PFSK-1 (cell line): ENCODE data around the gene CACNA1C.

Source experiments
- FOXP2 ChIP-seq: optimal IDR thresholded peaks from 2 replicates; pipeline ENCODE3; 2011; ENCODE audit warnings: borderline replicate concordance, control low read depth, inconsistent platforms; ENCODE audit not compliant: insufficient read depth; ENCODE audit errors: extremely low read length, extremely low read depth
- POLR2AphosphoS5 ChIP-seq: IDR thresholded peaks from 2 replicates; pipeline ENCODE4 v1.6.1; 2012; ENCODE audit warnings: low read depth, mild to moderate bottlenecking, control low read depth, low read length, moderate library complexity
- SIN3A ChIP-seq: IDR thresholded peaks from 2 replicates; pipeline ENCODE4 v1.6.1; 2012; ENCODE audit warnings: mild to moderate bottlenecking, low read length, moderate library complexity, borderline replicate concordance; ENCODE audit not compliant: insufficient read depth
- TAF1 ChIP-seq: IDR thresholded peaks from 2 replicates; pipeline ENCODE4 v1.6.1; 2012; ENCODE audit warnings: low read length, control low read depth, borderline replicate concordance; ENCODE audit not compliant: insufficient read depth
- TF ChIP-seq, protein P1 (sequence below), 2 experiments: IDR thresholded peaks; 2 replicates each; pipeline versions ENCODE4 v1.6.1 to v1.8.0; 2011 to 2012; ENCODE audit warnings: low read depth in 2 of 2, low read length in 2 of 2, control low read depth in 1 of 2, inconsistent platforms in 1 of 2, mild to moderate bottlenecking in 1 of 2, moderate library complexity in 1 of 2; ENCODE audit not compliant: insufficient read depth in 1 of 2

The CACNA1C gene

DNA sequence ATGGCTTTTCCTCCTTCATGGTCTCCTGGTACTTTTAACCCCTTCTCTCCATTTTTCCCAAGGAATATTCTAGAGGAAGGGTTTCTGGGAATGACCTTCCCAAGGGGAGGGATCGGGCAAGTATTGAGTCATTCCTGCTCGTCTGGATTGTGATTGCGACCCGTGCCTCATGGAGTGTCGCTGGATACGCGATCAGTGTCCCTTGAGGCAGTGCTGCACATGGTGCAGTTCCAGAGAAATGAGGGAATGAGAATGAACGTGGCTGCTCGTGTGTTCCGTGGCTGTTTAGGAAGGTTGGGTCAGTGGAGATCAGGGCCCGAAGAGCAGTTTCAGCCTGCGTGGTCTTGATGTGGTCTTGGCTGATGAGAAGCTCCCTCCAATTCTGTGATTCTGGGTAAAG lies 234.4 kb downstream of the CACNA1C start:
- TF ChIP-seq SIN3A (no peak), FOXP2 (no peak), TAF1 (no peak), POLR2AphosphoS5 (no peak)
- TF ChIP-seq, protein P1, sequence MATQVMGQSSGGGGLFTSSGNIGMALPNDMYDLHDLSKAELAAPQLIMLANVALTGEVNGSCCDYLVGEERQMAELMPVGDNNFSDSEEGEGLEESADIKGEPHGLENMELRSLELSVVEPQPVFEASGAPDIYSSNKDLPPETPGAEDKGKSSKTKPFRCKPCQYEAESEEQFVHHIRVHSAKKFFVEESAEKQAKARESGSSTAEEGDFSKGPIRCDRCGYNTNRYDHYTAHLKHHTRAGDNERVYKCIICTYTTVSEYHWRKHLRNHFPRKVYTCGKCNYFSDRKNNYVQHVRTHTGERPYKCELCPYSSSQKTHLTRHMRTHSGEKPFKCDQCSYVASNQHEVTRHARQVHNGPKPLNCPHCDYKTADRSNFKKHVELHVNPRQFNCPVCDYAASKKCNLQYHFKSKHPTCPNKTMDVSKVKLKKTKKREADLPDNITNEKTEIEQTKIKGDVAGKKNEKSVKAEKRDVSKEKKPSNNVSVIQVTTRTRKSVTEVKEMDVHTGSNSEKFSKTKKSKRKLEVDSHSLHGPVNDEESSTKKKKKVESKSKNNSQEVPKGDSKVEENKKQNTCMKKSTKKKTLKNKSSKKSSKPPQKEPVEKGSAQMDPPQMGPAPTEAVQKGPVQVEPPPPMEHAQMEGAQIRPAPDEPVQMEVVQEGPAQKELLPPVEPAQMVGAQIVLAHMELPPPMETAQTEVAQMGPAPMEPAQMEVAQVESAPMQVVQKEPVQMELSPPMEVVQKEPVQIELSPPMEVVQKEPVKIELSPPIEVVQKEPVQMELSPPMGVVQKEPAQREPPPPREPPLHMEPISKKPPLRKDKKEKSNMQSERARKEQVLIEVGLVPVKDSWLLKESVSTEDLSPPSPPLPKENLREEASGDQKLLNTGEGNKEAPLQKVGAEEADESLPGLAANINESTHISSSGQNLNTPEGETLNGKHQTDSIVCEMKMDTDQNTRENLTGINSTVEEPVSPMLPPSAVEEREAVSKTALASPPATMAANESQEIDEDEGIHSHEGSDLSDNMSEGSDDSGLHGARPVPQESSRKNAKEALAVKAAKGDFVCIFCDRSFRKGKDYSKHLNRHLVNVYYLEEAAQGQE (IDR thresholded peaks at IDR 0.05; ENCODE audit: insufficient read depth in 1 of 2, low read depth in 2 of 2, low read length in 2 of 2) = no peak

GRCh38 chr12:2287589-2287988 lies 234.8 kb downstream of the CACNA1C start:
- TF ChIP-seq FOXP2 (no peak), POLR2AphosphoS5 (no peak), TAF1 (no peak), SIN3A (no peak)
- TF ChIP-seq, protein P1 (IDR thresholded peaks at IDR 0.05; ENCODE audit: insufficient read depth in 1 of 2, low read depth in 2 of 2, low read length in 2 of 2) = no peak

DNA sequence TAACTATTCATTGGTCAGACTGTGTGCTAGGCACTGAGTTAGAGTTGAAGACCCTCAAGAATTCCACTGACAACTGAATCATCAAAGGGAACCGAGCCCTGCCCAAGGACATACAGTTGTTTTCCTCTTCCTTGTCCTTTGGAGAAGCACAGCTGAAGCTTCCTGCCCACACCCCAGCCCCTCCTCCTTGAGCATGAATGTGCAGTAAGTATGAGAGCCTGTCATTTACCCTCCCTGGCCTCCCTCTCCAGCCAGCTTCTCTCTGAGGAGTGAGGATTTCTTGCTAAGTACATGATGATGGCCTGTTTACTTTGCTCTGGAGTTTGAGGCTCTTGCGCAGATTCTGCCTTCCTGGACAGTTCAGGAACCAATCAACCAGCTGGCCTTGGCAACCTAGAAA lies 235.2 kb downstream of the CACNA1C start:
- no peak for TF ChIP-seq TAF1
- 0 out of 2 replicates have a peak, but pooled peaks have one; percentile 25 for TF ChIP-seq SIN3A

GRCh38 chr12:2288471-2288870 lies 235.7 kb downstream of the CACNA1C start:
- TF ChIP-seq POLR2AphosphoS5 = no peak
- no peak for TF ChIP-seq SIN3A
- no peak for TF ChIP-seq TAF1
- TF ChIP-seq, protein P1 (IDR thresholded peaks at IDR 0.05; ENCODE audit: insufficient read depth in 1 of 2, low read depth in 2 of 2, low read length in 2 of 2) = no peak
- no peak for TF ChIP-seq FOXP2

DNA sequence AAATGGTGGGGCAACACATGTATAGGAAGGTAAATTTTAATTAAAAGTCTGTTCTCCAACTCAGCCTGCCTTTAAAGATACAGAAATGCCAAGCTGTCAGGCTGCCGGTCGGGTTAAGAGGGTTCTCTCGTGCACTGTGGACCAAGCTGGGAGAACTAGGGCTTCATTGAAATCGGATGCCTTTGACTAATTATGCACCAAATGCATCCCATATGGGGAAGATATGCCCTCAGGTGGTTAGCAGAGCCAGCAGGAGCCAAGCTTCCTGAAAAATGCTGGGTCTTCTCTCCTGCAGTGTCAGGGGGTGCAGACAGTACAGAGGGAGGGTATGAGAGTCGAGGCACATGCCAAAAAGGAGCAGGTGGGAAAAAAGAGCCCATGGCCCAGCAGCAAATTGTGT lies 236.1 kb downstream of the CACNA1C start:
- TF ChIP-seq, protein P1 (IDR thresholded peaks at IDR 0.05; ENCODE audit: insufficient read depth in 1 of 2, low read depth in 2 of 2, low read length in 2 of 2) = no peak
- TF ChIP-seq TAF1 = no peak
- no peak for TF ChIP-seq POLR2AphosphoS5
- no peak for TF ChIP-seq SIN3A
- no peak for TF ChIP-seq FOXP2

DNA sequence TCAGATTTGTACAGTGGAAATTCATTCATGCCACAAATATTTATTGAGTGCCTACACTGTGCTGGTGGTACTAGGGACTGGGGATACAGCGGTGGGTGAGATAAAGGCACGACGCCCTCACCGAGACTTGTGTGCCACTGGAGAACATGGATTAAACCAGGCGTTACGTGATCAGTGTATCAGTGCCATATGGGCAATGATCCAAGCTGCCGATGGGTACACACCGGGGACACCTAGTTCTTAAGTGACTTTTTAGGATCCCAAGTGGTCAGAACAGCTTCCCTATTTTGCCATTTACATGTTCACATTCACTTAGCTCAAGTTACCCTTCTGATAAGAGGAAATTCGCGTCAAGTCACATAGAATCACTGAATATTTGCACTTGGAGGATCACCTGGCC lies 236.7 kb downstream of the CACNA1C start:
- TF ChIP-seq FOXP2 = no peak
- no peak for TF ChIP-seq SIN3A
- TF ChIP-seq, protein P1 (IDR thresholded peaks at IDR 0.05; ENCODE audit: insufficient read depth in 1 of 2, low read depth in 2 of 2, low read length in 2 of 2) = no peak
- no peak for TF ChIP-seq POLR2AphosphoS5
- no peak for TF ChIP-seq TAF1
